Measurements from ENCODE around the gene LDLR. TPM values are rescaled to one million over a fixed set of nuclear protein-coding genes. Genes with fewer than 3 reads are reported as not detected.
"Not testable (repeated sequence)": the region's sequence is repeated elsewhere in the genome, so short reads cannot be mapped to it uniquely, and the experiment has no call there.

LDLR gene
- total RNA-seq, 4 donors from 2014 or later: 26.4 to 275 (median 109) TPM

- WGBS, 2 donors (ENCODE audit: low coverage in 1 of 2): 19 to 29% methylated on average over 11 of the region's 11 CpGs
- Histone ChIP-seq H3K4me3 (peak overlapping the region in 3 of 4 donors; percentile 61 to 81 (median 69)), H3K9me3 (no peaks in the 10 kb centered on the region), H3K27ac (peak overlapping the region; percentile 90 to 98 (median 97)), H3K36me3 (no peaks in the 10 kb centered on the region), H3K4me1 (peaks cover 6 to 60% (median 42%) of the 10 kb centered on the region in 4 donors), H3K27me3 (no peaks in the 10 kb centered on the region)
- TF ChIP-seq CTCF (IDR thresholded peaks at IDR 0.05): no peak
- TF ChIP-seq EP300 (IDR thresholded peaks at IDR 0.05; ENCODE audit: low read depth): no peak
- TF ChIP-seq POLR2AphosphoS5 (IDR thresholded peaks at IDR 0.05): no peak
- no peak for TF ChIP-seq POLR2A (IDR thresholded peaks at IDR 0.05)
- no peak for DNase-seq
- in situ Hi-C loops (cut with MboI; ENCODE audit: low pct_ligation_motif_present in 1 of 4, low pct_unique_long_range_greater_than_20kb in 1 of 4, low sequenced_read_pairs in 3 of 4) (no loop called here), intact Hi-C loops (cut with DNase I; ENCODE audit: low total_unique reads) (no loop called here)
Observed at GRCh38 chr19:11088506-11089253, 583 bp upstream of the LDLR start.

- Histone ChIP-seq H3K4me1 (peaks cover 10 to 67% (median 50%) of the 10 kb centered on the region in 4 donors), H3K4me3 (peak overlapping the region; percentile 44 to 81 (median 65)), H3K27ac (peak overlapping the region; percentile 90 to 98 (median 97))
- WGBS, 2 donors (ENCODE audit: low coverage in 1 of 2): 0% methylated on average over 15 of the region's 15 CpGs; no CpG with 5 or more reads in 1 of the 2 donors
- intact Hi-C loops (cut with DNase I; ENCODE audit: low total_unique reads); DNase-seq; H3K9me3 ChIP-seq; H3K27me3 ChIP-seq; in situ Hi-C loops (cut with MboI; ENCODE audit: low pct_ligation_motif_present in 1 of 4, low pct_unique_long_range_greater_than_20kb in 1 of 4, low sequenced_read_pairs in 3 of 4); H3K36me3 ChIP-seq: not testable (repeated sequence)
Observed at GRCh38 chr19:11090014-11090263, 676 bp downstream of the LDLR start.

GRCh38 chr19:11090264-11090996 lies 1.2 kb downstream of the LDLR start:
- WGBS, 2 donors (ENCODE audit: low coverage in 1 of 2): 0 to 1% methylated on average over 2 to 32 of the region's 64 CpGs
- TF ChIP-seq POLR2AphosphoS5 (IDR thresholded peaks at IDR 0.05) (peak; percentile 98 to 99 (median 99)), CTCF (IDR thresholded peaks at IDR 0.05) (no peak), EP300 (IDR thresholded peaks at IDR 0.05; ENCODE audit: low read depth) (no peak), POLR2A (IDR thresholded peaks at IDR 0.05) (peak; percentile 99)
- Histone ChIP-seq H3K27ac (peak overlapping the region; percentile 90 to 98 (median 97)), H3K36me3 (no peaks in the 10 kb centered on the region), H3K9me3 (no peaks in the 10 kb centered on the region), H3K4me1 (peaks cover 10 to 66% (median 51%) of the 10 kb centered on the region in 4 donors), H3K27me3 (no peaks in the 10 kb centered on the region), H3K4me3 (peak overlapping the region; percentile 44 to 81 (median 65))
- intact Hi-C loops (cut with DNase I; ENCODE audit: low total_unique reads): no loop called here
- in situ Hi-C loops (cut with MboI; ENCODE audit: low pct_ligation_motif_present in 1 of 4, low pct_unique_long_range_greater_than_20kb in 1 of 4, low sequenced_read_pairs in 3 of 4): no loop called here
- DNase-seq: peak; percentile 99

GRCh38 chr19:11090997-11091702 lies 1.9 kb downstream of the LDLR start:
- in situ Hi-C loops (cut with MboI; ENCODE audit: low pct_ligation_motif_present in 1 of 4, low pct_unique_long_range_greater_than_20kb in 1 of 4, low sequenced_read_pairs in 3 of 4): no loop called here
- TF ChIP-seq POLR2A (IDR thresholded peaks at IDR 0.05) (no peak), CTCF (IDR thresholded peaks at IDR 0.05) (no peak), POLR2AphosphoS5 (IDR thresholded peaks at IDR 0.05) (no peak), EP300 (IDR thresholded peaks at IDR 0.05; ENCODE audit: low read depth) (no peak)
- H3K27me3 ChIP-seq: no peaks in the 10 kb centered on the region
- peak overlapping the region; percentile 90 to 98 (median 97) for H3K27ac ChIP-seq
- intact Hi-C loops (cut with DNase I; ENCODE audit: low total_unique reads): no loop called here
- no peak for DNase-seq
- H3K4me3 ChIP-seq: peak overlapping the region; percentile 42 to 81 (median 65)
- H3K4me1 ChIP-seq: peaks cover 14 to 66% (median 51%) of the 10 kb centered on the region in 4 donors
- H3K36me3 ChIP-seq: no peaks in the 10 kb centered on the region
- WGBS, 2 donors (ENCODE audit: low coverage in 1 of 2): 0 to 33% methylated on average over 3 to 11 of the region's 11 CpGs
- H3K9me3 ChIP-seq: no peaks in the 10 kb centered on the region

Measured in transverse colon (tissue), 4 donors.